H9 (cell line): ENCODE results near the gene VRK3. TPM values are rescaled to one million over a fixed set of nuclear protein-coding genes. Genes with fewer than 3 reads are reported as not detected.

Experiments used
- DNase-seq: peaks from one replicate; pipeline ENCODE4 v3.0.0-alpha.2; 2017
- H2AFZ ChIP-seq: one replicate; pipeline ENCODE4 v1.6.1; 2013; ENCODE audit warnings: mild to moderate bottlenecking, low read length, control low read depth, moderate library complexity
- H2AK5ac ChIP-seq: 2 replicates; pipeline ENCODE4 v1.6.1; 2013; ENCODE audit warnings: low read length, control low read depth, mixed read lengths; ENCODE audit not compliant: insufficient read length
- H2BK120ac ChIP-seq: one replicate; pipeline ENCODE4 v1.6.1; 2013; ENCODE audit warnings: low read depth, mild to moderate bottlenecking, low read length, control low read depth, inconsistent platforms; ENCODE audit not compliant: poor library complexity, severe bottlenecking
- H2BK12ac ChIP-seq: 2 replicates; pipeline ENCODE4 v1.6.1; 2013; ENCODE audit warnings: low read length, control low read depth, mixed read lengths, low read depth; ENCODE audit not compliant: insufficient read length
- H2BK15ac ChIP-seq: 2 replicates; pipeline ENCODE4 v1.6.1; 2013; ENCODE audit warnings: low read depth, low read length, control low read depth
- H2BK20ac ChIP-seq: one replicate; pipeline ENCODE4 v1.6.1; 2013; ENCODE audit warnings: low read depth, mild to moderate bottlenecking, low read length, control low read depth, inconsistent platforms; ENCODE audit not compliant: poor library complexity, severe bottlenecking
- H2BK5ac ChIP-seq: 2 replicates; pipeline ENCODE4 v1.6.1; 2013; ENCODE audit warnings: low read length, control low read depth, mixed read lengths; ENCODE audit not compliant: insufficient read length
- H3K14ac ChIP-seq: 2 replicates; pipeline ENCODE4 v1.6.1; 2013; ENCODE audit warnings: low read length, control low read depth; ENCODE audit not compliant: insufficient read depth
- H3K18ac ChIP-seq: 2 replicates; pipeline ENCODE4 v1.6.1; 2013; ENCODE audit warnings: low read depth, mild to moderate bottlenecking, mixed read lengths, low read length, control low read depth; ENCODE audit not compliant: insufficient read length
- H3K23ac ChIP-seq: 2 replicates; pipeline ENCODE4 v1.6.1; 2013; ENCODE audit warnings: low read length, control low read depth, mixed read lengths, low read depth; ENCODE audit not compliant: insufficient read length
- H3K23me2 ChIP-seq: 2 replicates; pipeline ENCODE4 v1.6.1; 2013; ENCODE audit warnings: low read depth, mild to moderate bottlenecking, mixed read lengths, low read length, control low read depth; ENCODE audit not compliant: insufficient read length, poor library complexity, severe bottlenecking
- H3K27ac ChIP-seq: 2 replicates; pipeline ENCODE4 v1.5.1; 2013; ENCODE audit warnings: low read length, control low read depth, mixed read lengths, low read depth; ENCODE audit not compliant: insufficient read length
- H3K27me3 ChIP-seq: 2 replicates; pipeline ENCODE4 v1.6.1; 2013; ENCODE audit warnings: low read length, control low read depth, inconsistent platforms; ENCODE audit not compliant: insufficient read depth
- H3K4ac ChIP-seq: 2 replicates; pipeline ENCODE4 v1.6.1; 2013; ENCODE audit warnings: low read depth, mild to moderate bottlenecking, control low read depth, inconsistent platforms, low read length, moderate library complexity
- H3K4me1 ChIP-seq: 2 replicates; pipeline ENCODE4 v1.6.1; 2013; ENCODE audit warnings: low read length, control low read depth, inconsistent platforms; ENCODE audit not compliant: insufficient read depth
- H3K4me2 ChIP-seq: 2 replicates; pipeline ENCODE4 v1.6.1; 2013; ENCODE audit warnings: low read length, control low read depth, mixed read lengths; ENCODE audit not compliant: insufficient read length, insufficient read depth
- H3K56ac ChIP-seq: 2 replicates; pipeline ENCODE4 v1.6.1; 2013; ENCODE audit warnings: low read depth, mild to moderate bottlenecking, mixed read lengths, low read length, control low read depth; ENCODE audit not compliant: insufficient read length
- H3K79me1 ChIP-seq: 2 replicates; pipeline ENCODE4 v1.6.1; 2013; ENCODE audit warnings: low read depth, mild to moderate bottlenecking, moderate library complexity, low read length, control low read depth, inconsistent platforms; ENCODE audit not compliant: insufficient read depth, poor library complexity, severe bottlenecking
- H3K79me2 ChIP-seq: 2 replicates; pipeline ENCODE4 v1.6.1; 2013; ENCODE audit warnings: low read length, control low read depth, inconsistent platforms; ENCODE audit not compliant: insufficient read depth
- H3K9ac ChIP-seq: 2 replicates; pipeline ENCODE4 v1.6.1; 2013; ENCODE audit warnings: low read length, control low read depth, mixed read lengths; ENCODE audit not compliant: insufficient read length; ENCODE audit errors: extremely low read depth
- H3K9me3 ChIP-seq: one replicate; pipeline ENCODE4 v1.6.1; 2013; ENCODE audit warnings: low read depth, low read length, inconsistent platforms; ENCODE audit not compliant: control insufficient read depth
- H3T11ph ChIP-seq: one replicate; pipeline ENCODE4 v1.6.1; 2013; ENCODE audit warnings: mild to moderate bottlenecking, low read length, control low read depth, inconsistent platforms
- H4K20me1 ChIP-seq: one replicate; pipeline ENCODE4 v1.6.1; 2013; ENCODE audit not compliant: control insufficient read depth, insufficient read length, insufficient read depth
- H4K5ac ChIP-seq: 2 replicates; pipeline ENCODE4 v1.6.1; 2013; ENCODE audit warnings: low read depth, mild to moderate bottlenecking, mixed read lengths, low read length, control low read depth; ENCODE audit not compliant: insufficient read length
- H4K8ac ChIP-seq: replicated peaks from 2 replicates; pipeline ENCODE4 v1.6.1; 2013; ENCODE audit warnings: low read length, control low read depth, mixed read lengths, low read depth; ENCODE audit not compliant: insufficient read length
- H4K91ac ChIP-seq: 2 replicates; pipeline ENCODE4 v1.6.1; 2013; ENCODE audit warnings: low read depth, mild to moderate bottlenecking, moderate library complexity, mixed read lengths, low read length, control low read depth; ENCODE audit not compliant: insufficient read length
- H3K27ac Mint-ChIP-seq, 3 experiments: 2 replicates in 2 of 3; 3 replicates in 1 of 3; pipeline ENCODE4 v1.8.0; 2020 to 2021; ENCODE audit warnings: mixed read lengths in 3 of 3, mild to moderate bottlenecking in 1 of 3, moderate library complexity in 1 of 3
- H3K27me3 Mint-ChIP-seq: 2 replicates; pipeline ENCODE4 v1.8.0; 2021; ENCODE audit warnings: low read depth, mild to moderate bottlenecking, moderate library complexity, mixed read lengths
- H3K36me3 Mint-ChIP-seq, 3 experiments: 2 replicates in 2 of 3; 3 replicates in 1 of 3; pipeline ENCODE4 v1.8.0; 2020 to 2021; ENCODE audit warnings: low read depth in 3 of 3, mixed read lengths in 3 of 3; ENCODE audit not compliant: insufficient read depth in 1 of 3
- H3K4me1 Mint-ChIP-seq, 2 experiments: 2 replicates each; pipeline ENCODE4 v1.8.0; 2020; ENCODE audit warnings: mixed read lengths in 2 of 2
- H3K4me3 Mint-ChIP-seq, 2 experiments: 2 replicates in 1 of 2; 3 replicates in 1 of 2; pipeline ENCODE4 v1.8.0; 2020 to 2021; ENCODE audit warnings: mild to moderate bottlenecking in 2 of 2, mixed read lengths in 2 of 2, moderate library complexity in 1 of 2
- H3K9me3 Mint-ChIP-seq, 2 experiments: 2 replicates in 1 of 2; 3 replicates in 1 of 2; pipeline ENCODE4 v1.8.0; 2020; ENCODE audit warnings: mild to moderate bottlenecking in 2 of 2, mixed read lengths in 2 of 2, moderate library complexity in 1 of 2
- WGBS: extraction: QIAGEN DNeasy Blood & Tissue Kit; methylation state at CpG from one replicate; pipeline ENCODE4 v1.1.7; 2013; ENCODE audit warnings: missing lambda C conversion rate, low lambda C conversion rate, mixed read lengths; ENCODE audit not compliant: insufficient read length; ENCODE audit errors: extremely low coverage; 5-methylcytosine and 5-hydroxymethylcytosine counted together
- total RNA-seq: library from RNA; stranded (reverse); gene quantifications from 2 replicates; pipeline ENCODE4 v1.2.1, GENCODE V29; 2021
- TF ChIP-seq, protein P1 (sequence below): fragments of 200-600 bp; sonication (generic); conservative IDR thresholded peaks from 3 replicates; pipeline ENCODE4 v1.8.0; 2021; ENCODE audit warnings: antibody characterized with exemption, mild to moderate bottlenecking

VRK3 gene
- total RNA-seq, 1 experiment from 2014 or later, result 33.5 TPM

DNA sequence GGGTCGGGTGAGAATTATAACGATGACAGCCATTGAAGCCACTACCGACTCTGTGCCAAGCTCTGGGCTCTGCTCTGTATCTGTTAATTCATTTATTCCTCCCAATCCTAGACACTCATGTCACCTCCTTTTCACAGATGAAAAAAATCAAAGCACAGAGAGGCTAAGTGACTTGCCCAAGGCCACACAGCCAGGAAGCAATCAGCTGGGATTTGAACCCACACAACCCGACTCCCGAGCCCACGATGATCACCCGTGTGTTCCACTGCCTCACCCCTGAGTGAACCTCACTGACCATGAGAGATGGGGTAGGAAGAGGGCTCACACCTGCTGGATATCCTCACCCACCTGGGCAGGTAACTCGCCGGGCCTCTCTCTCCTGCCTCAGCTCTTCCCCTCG is 40.8 kb upstream of the VRK3 start:
- H4K20me1 ChIP-seq, result no peaks in the 10 kb centered on the region
- no peak overlapping the region for H4K8ac ChIP-seq
- peaks cover 1% of the 10 kb centered on the region; the same call in 1 of the 2 replicates for H3K27me3 Mint-ChIP-seq
- DNase-seq, result no peak
- no peak overlapping the region for H3K18ac ChIP-seq
- no peak overlapping the region for H2BK20ac ChIP-seq
- no peak overlapping the region for H3K4me2 ChIP-seq
- H3K23ac ChIP-seq, result no peak overlapping the region
- H3K4ac ChIP-seq, result no peak overlapping the region
- peaks cover 43% of the 10 kb centered on the region for H3K9me3 ChIP-seq
- no peaks in the 10 kb centered on the region for H3K79me1 ChIP-seq
- H3K4me3 Mint-ChIP-seq, result no peak overlapping the region
- no peak overlapping the region for H2AK5ac ChIP-seq
- no peaks in the 10 kb centered on the region for H3K23me2 ChIP-seq
- H2BK12ac ChIP-seq, result no peak overlapping the region
- no peaks in the 10 kb centered on the region for H3K4me1 Mint-ChIP-seq
- no peak overlapping the region for H2BK15ac ChIP-seq
- peaks cover 50 to 86% of the 10 kb centered on the region in 2 experiments for H3K9me3 Mint-ChIP-seq
- no peak overlapping the region for H3K9ac ChIP-seq
- no peak overlapping the region for H2BK120ac ChIP-seq
- H3K27ac ChIP-seq, result no peak overlapping the region
- H4K5ac ChIP-seq, result no peak overlapping the region
- no CpG with 5 or more reads among the region's 10 CpGs for WGBS
- H4K91ac ChIP-seq, result no peak overlapping the region
- no peaks in the 10 kb centered on the region for H3K27me3 ChIP-seq
- H3K79me2 ChIP-seq, result no peaks in the 10 kb centered on the region
- no peak overlapping the region for H3K14ac ChIP-seq
- H2AFZ ChIP-seq, result no peak overlapping the region
- no peak overlapping the region for H2BK5ac ChIP-seq
- peaks cover 0 to 14% (median 0%) of the 10 kb centered on the region in 3 experiments; a peak in 3 of 7 replicates for H3K36me3 Mint-ChIP-seq
- H3T11ph ChIP-seq, result no peak overlapping the region
- H3K4me1 ChIP-seq, result no peaks in the 10 kb centered on the region
- TF ChIP-seq, protein P1, sequence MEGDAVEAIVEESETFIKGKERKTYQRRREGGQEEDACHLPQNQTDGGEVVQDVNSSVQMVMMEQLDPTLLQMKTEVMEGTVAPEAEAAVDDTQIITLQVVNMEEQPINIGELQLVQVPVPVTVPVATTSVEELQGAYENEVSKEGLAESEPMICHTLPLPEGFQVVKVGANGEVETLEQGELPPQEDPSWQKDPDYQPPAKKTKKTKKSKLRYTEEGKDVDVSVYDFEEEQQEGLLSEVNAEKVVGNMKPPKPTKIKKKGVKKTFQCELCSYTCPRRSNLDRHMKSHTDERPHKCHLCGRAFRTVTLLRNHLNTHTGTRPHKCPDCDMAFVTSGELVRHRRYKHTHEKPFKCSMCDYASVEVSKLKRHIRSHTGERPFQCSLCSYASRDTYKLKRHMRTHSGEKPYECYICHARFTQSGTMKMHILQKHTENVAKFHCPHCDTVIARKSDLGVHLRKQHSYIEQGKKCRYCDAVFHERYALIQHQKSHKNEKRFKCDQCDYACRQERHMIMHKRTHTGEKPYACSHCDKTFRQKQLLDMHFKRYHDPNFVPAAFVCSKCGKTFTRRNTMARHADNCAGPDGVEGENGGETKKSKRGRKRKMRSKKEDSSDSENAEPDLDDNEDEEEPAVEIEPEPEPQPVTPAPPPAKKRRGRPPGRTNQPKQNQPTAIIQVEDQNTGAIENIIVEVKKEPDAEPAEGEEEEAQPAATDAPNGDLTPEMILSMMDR, result no peak
- no peak overlapping the region for H3K56ac ChIP-seq
- no peak overlapping the region for H3K27ac Mint-ChIP-seq
